Activated naive CD8-positive, alpha-beta T cell (primary cell): ENCODE data around the gene PCDHGA4.
"Not testable (repeated sequence)": the region's sequence is repeated elsewhere in the genome, so short reads cannot be mapped to it uniquely, and the experiment has no call there.

Experiments
- H3K27ac Mint-ChIP-seq: one replicate; pipeline ENCODE4 v1.8.0; 2021; ENCODE audit warnings: mixed read lengths
- H3K27me3 Mint-ChIP-seq: one replicate; pipeline ENCODE4 v1.8.0; 2021; ENCODE audit warnings: mixed read lengths
- H3K36me3 Mint-ChIP-seq: one replicate; pipeline ENCODE4 v1.8.0; 2021; ENCODE audit warnings: mixed read lengths
- H3K4me1 Mint-ChIP-seq: one replicate; pipeline ENCODE4 v1.8.0; 2021; ENCODE audit warnings: low read depth, mixed read lengths
- H3K4me3 Mint-ChIP-seq: one replicate; pipeline ENCODE4 v1.8.0; 2021; ENCODE audit warnings: mild to moderate bottlenecking, mixed read lengths
- H3K9me3 Mint-ChIP-seq: one replicate; pipeline ENCODE4 v1.8.0; 2021; ENCODE audit warnings: low read depth, mixed read lengths

Gene PCDHGA4

GRCh38 chr5:141340781-141341354, 14.0 kb upstream of the PCDHGA4 start:
- not testable (repeated sequence) for H3K4me1 Mint-ChIP-seq, H3K4me3 Mint-ChIP-seq, H3K27ac Mint-ChIP-seq
- Mint-ChIP-seq H3K9me3 (peaks cover 45% of the 10 kb centered on the region), H3K36me3 (peaks cover 42% of the 10 kb centered on the region), H3K27me3 (peaks cover 66% of the 10 kb centered on the region)

- Mint-ChIP-seq H3K4me1 (no peaks in the 10 kb centered on the region), H3K27me3 (peaks cover 64% of the 10 kb centered on the region), H3K9me3 (peaks cover 34% of the 10 kb centered on the region), H3K4me3 (no peak overlapping the region), H3K27ac (no peak overlapping the region), H3K36me3 (peaks cover 35% of the 10 kb centered on the region)
Measured at GRCh38 chr5:141342773-141343172, 12.0 kb upstream of the PCDHGA4 start.

- peaks cover 27% of the 10 kb centered on the region for H3K9me3 Mint-ChIP-seq
- no peak within 1 kb of the TSS for H3K27ac Mint-ChIP-seq
- peaks cover 29% of the 10 kb centered on the region for H3K36me3 Mint-ChIP-seq
- H3K27me3 Mint-ChIP-seq, result peaks cover 61% of the 10 kb centered on the region
- H3K4me1 Mint-ChIP-seq, result no peaks in the 10 kb centered on the region
- H3K4me3 Mint-ChIP-seq, result peak within 1 kb of the TSS; percentile 51
Measured at GRCh38 chr5:141343242-141343952, 11.4 kb upstream of the PCDHGA4 start, which contains the start of gene PCDHGA3. PCDHGA3 (plus strand) TSS chr5:141343829; CDS start chr5:141344034, 205 bp downstream.

- Mint-ChIP-seq H3K4me1 (no peaks in the 10 kb centered on the region), H3K36me3 (peaks cover 28% of the 10 kb centered on the region), H3K27me3 (peaks cover 62% of the 10 kb centered on the region), H3K9me3 (peaks cover 24% of the 10 kb centered on the region), H3K4me3 (peak overlapping the region; percentile 51), H3K27ac (no peak overlapping the region)
Measured at GRCh38 chr5:141343953-141344463, 10.8 kb upstream of the PCDHGA4 start.

- peaks cover 20% of the 10 kb centered on the region for H3K9me3 Mint-ChIP-seq
- H3K27ac Mint-ChIP-seq, result no peak overlapping the region
- H3K4me3 Mint-ChIP-seq, result no peak overlapping the region
- H3K27me3 Mint-ChIP-seq, result peaks cover 61% of the 10 kb centered on the region
- no peaks in the 10 kb centered on the region for H3K4me1 Mint-ChIP-seq
- peaks cover 27% of the 10 kb centered on the region for H3K36me3 Mint-ChIP-seq
Measured at GRCh38 chr5:141345327-141345726, 9.5 kb upstream of the PCDHGA4 start.

- not testable (repeated sequence) for H3K4me1 Mint-ChIP-seq, H3K4me3 Mint-ChIP-seq, H3K27ac Mint-ChIP-seq
- Mint-ChIP-seq H3K36me3 (peaks cover 26% of the 10 kb centered on the region), H3K9me3 (peaks cover 19% of the 10 kb centered on the region), H3K27me3 (peaks cover 66% of the 10 kb centered on the region)
Measured at GRCh38 chr5:141346017-141346416, 8.8 kb upstream of the PCDHGA4 start.

GRCh38 chr5:141349917-141350619, 4.8 kb upstream of the PCDHGA4 start, which contains the start of gene PCDHGB1:
PCDHGB1 (plus strand) TSS chr5:141350099; CDS start chr5:141350261, 162 bp downstream.
- H3K27me3 Mint-ChIP-seq, result peaks cover 59% of the 10 kb centered on the region
- peak within 1 kb of the TSS; percentile 35 for H3K4me3 Mint-ChIP-seq
- H3K36me3 Mint-ChIP-seq, result peaks cover 12% of the 10 kb centered on the region
- no peaks in the 10 kb centered on the region for H3K9me3 Mint-ChIP-seq
- H3K4me1 Mint-ChIP-seq, result no peaks in the 10 kb centered on the region
- no peak within 1 kb of the TSS for H3K27ac Mint-ChIP-seq

- H3K27ac Mint-ChIP-seq, result no peak overlapping the region
- H3K4me3 Mint-ChIP-seq, result no peak overlapping the region
- H3K9me3 Mint-ChIP-seq, result peaks cover 5% of the 10 kb centered on the region
- no peaks in the 10 kb centered on the region for H3K4me1 Mint-ChIP-seq
- H3K27me3 Mint-ChIP-seq, result peaks cover 57% of the 10 kb centered on the region
- H3K36me3 Mint-ChIP-seq, result peaks cover 10% of the 10 kb centered on the region
Measured at GRCh38 chr5:141351591-141351990, 3.2 kb upstream of the PCDHGA4 start.

GRCh38 chr5:141355641-141356040, 820 bp downstream of the PCDHGA4 start:
- H3K27ac Mint-ChIP-seq, result no peak overlapping the region
- H3K4me1 Mint-ChIP-seq, result peaks cover 1% of the 10 kb centered on the region
- peaks cover 52% of the 10 kb centered on the region for H3K27me3 Mint-ChIP-seq
- peak overlapping the region; percentile 9 for H3K4me3 Mint-ChIP-seq
- H3K36me3 Mint-ChIP-seq, result peaks cover 13% of the 10 kb centered on the region
- H3K9me3 Mint-ChIP-seq, result peaks cover 9% of the 10 kb centered on the region

GRCh38 chr5:141356133-141356532, 1.3 kb downstream of the PCDHGA4 start:
- Mint-ChIP-seq H3K4me1 (peaks cover 1% of the 10 kb centered on the region), H3K27me3 (peaks cover 52% of the 10 kb centered on the region), H3K36me3 (peaks cover 16% of the 10 kb centered on the region), H3K4me3 (peak overlapping the region; percentile 9), H3K27ac (no peak overlapping the region), H3K9me3 (peaks cover 9% of the 10 kb centered on the region)

GRCh38 chr5:141356950-141357349, 2.1 kb downstream of the PCDHGA4 start:
- H3K4me3 Mint-ChIP-seq, result no peak overlapping the region
- peaks cover 1% of the 10 kb centered on the region for H3K4me1 Mint-ChIP-seq
- peaks cover 16% of the 10 kb centered on the region for H3K36me3 Mint-ChIP-seq
- H3K9me3 Mint-ChIP-seq, result peaks cover 9% of the 10 kb centered on the region
- no peak overlapping the region for H3K27ac Mint-ChIP-seq
- peaks cover 54% of the 10 kb centered on the region for H3K27me3 Mint-ChIP-seq

- Mint-ChIP-seq H3K4me1 (peaks cover 3% of the 10 kb centered on the region), H3K27ac (no peak within 1 kb of the TSS), H3K27me3 (peaks cover 61% of the 10 kb centered on the region), H3K36me3 (peaks cover 27% of the 10 kb centered on the region), H3K4me3 (peak within 1 kb of the TSS; percentile 91), H3K9me3 (peaks cover 14% of the 10 kb centered on the region)
Measured at GRCh38 chr5:141359790-141360426, 5.1 kb downstream of the PCDHGA4 start, which contains the start of gene PCDHGB2. PCDHGB2 (plus strand) TSS chr5:141359994; CDS start chr5:141360136, 142 bp downstream.

GRCh38 chr5:141360685-141361084, 5.9 kb downstream of the PCDHGA4 start:
- Mint-ChIP-seq H3K4me1 (peaks cover 3% of the 10 kb centered on the region), H3K27me3 (peaks cover 69% of the 10 kb centered on the region), H3K27ac (no peak overlapping the region), H3K4me3 (peak overlapping the region; percentile 4), H3K9me3 (peaks cover 19% of the 10 kb centered on the region), H3K36me3 (peaks cover 31% of the 10 kb centered on the region)

GRCh38 chr5:141362719-141363118, 7.9 kb downstream of the PCDHGA4 start:
- peaks cover 67% of the 10 kb centered on the region for H3K27me3 Mint-ChIP-seq
- H3K4me1 Mint-ChIP-seq, result peaks cover 3% of the 10 kb centered on the region
- no peak overlapping the region for H3K27ac Mint-ChIP-seq
- no peak overlapping the region for H3K4me3 Mint-ChIP-seq
- peaks cover 14% of the 10 kb centered on the region for H3K9me3 Mint-ChIP-seq
- H3K36me3 Mint-ChIP-seq, result peaks cover 34% of the 10 kb centered on the region
